Measurements from ENCODE around the gene STIP1.

DNA sequence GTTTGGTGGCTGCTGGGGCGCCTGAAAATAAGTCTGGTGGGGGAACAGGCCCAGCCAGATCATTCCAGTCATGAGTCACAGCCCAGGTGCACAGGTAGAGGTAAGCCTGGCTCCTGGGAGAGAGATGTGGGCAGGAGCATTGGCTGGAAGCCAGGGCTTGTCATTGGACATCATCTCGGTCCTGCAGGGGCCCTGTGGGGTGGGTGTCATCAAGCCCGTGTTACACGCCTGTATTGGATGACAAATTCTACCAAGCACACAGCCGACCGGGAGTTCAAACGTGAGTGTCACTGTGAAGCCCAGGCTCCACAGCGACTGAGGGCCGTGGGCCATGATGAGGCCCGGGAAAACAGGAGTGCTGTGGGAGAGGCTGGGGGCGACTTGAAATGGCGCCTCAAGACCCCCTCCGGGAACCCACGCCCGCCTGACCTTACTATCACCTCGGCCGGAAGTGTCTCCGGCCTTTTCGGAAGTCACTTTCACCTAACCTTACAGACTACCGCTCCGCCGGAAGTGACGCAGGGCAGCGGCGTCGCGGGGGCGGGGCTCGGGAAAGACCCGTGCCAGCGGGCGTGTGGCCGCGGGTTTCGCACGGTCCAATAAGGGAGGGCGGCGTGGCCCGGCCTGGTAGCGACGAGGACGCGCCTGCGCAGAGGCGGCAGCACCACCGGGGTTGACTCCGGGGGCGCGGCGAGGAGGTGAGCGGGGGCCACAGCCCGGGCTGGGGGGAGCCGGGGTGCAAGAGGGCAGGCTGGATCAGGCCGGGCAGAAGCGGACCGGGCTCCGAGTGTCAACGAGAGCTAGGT is 54.7 kb downstream of the STIP1 start, which contains the start of gene FKBP2:
- TF ChIP-seq EZH2 (IDR thresholded peaks at IDR 0.05; ENCODE audit: borderline replicate concordance, insufficient read depth, low read depth, low read length, poor library complexity, severe bottlenecking): no peak
- TF ChIP-seq, protein P1, sequence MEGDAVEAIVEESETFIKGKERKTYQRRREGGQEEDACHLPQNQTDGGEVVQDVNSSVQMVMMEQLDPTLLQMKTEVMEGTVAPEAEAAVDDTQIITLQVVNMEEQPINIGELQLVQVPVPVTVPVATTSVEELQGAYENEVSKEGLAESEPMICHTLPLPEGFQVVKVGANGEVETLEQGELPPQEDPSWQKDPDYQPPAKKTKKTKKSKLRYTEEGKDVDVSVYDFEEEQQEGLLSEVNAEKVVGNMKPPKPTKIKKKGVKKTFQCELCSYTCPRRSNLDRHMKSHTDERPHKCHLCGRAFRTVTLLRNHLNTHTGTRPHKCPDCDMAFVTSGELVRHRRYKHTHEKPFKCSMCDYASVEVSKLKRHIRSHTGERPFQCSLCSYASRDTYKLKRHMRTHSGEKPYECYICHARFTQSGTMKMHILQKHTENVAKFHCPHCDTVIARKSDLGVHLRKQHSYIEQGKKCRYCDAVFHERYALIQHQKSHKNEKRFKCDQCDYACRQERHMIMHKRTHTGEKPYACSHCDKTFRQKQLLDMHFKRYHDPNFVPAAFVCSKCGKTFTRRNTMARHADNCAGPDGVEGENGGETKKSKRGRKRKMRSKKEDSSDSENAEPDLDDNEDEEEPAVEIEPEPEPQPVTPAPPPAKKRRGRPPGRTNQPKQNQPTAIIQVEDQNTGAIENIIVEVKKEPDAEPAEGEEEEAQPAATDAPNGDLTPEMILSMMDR (IDR thresholded peaks at IDR 0.05): no peak
